ENCODE data around the gene BTNL9.

GRCh38 chr5:181070523-181070922, 30.5 kb downstream of the BTNL9 start:
- no peak for TF ChIP-seq EP300 (IDR thresholded peaks at IDR 0.05; ENCODE audit: borderline replicate concordance in 1 of 2, low read depth in 1 of 2, low read length in 1 of 2)
- TF ChIP-seq CTCF (IDR thresholded peaks at IDR 0.05), result no peak
- no peak for TF ChIP-seq TEAD4 (IDR thresholded peaks at IDR 0.05; ENCODE audit: borderline replicate concordance, insufficient read depth)
- no peak for TF ChIP-seq MXI1 (IDR thresholded peaks at IDR 0.05; ENCODE audit: low read depth, low read length)
- no peak for TF ChIP-seq MEF2A (IDR thresholded peaks at IDR 0.05; ENCODE audit: borderline replicate concordance, low read depth)
- no peak for TF ChIP-seq REST (IDR thresholded peaks at IDR 0.05; ENCODE audit: low read depth, low read length)
- no peak for TF ChIP-seq FOXM1 (IDR thresholded peaks at IDR 0.05; ENCODE audit: low read depth)
- TF ChIP-seq GABPA (IDR thresholded peaks at IDR 0.05; ENCODE audit: low read depth), result no peak
- TF ChIP-seq RAD21 (IDR thresholded peaks at IDR 0.05; ENCODE audit: low read length), result no peak
- TF ChIP-seq RXRA (IDR thresholded peaks at IDR 0.05; ENCODE audit: borderline replicate concordance, low read depth), result no peak
- no peak for TF ChIP-seq ELF1 (IDR thresholded peaks at IDR 0.05)

Measured in SK-N-SH (cell line).